ENCODE data around the gene XNDC1N.

DNA sequence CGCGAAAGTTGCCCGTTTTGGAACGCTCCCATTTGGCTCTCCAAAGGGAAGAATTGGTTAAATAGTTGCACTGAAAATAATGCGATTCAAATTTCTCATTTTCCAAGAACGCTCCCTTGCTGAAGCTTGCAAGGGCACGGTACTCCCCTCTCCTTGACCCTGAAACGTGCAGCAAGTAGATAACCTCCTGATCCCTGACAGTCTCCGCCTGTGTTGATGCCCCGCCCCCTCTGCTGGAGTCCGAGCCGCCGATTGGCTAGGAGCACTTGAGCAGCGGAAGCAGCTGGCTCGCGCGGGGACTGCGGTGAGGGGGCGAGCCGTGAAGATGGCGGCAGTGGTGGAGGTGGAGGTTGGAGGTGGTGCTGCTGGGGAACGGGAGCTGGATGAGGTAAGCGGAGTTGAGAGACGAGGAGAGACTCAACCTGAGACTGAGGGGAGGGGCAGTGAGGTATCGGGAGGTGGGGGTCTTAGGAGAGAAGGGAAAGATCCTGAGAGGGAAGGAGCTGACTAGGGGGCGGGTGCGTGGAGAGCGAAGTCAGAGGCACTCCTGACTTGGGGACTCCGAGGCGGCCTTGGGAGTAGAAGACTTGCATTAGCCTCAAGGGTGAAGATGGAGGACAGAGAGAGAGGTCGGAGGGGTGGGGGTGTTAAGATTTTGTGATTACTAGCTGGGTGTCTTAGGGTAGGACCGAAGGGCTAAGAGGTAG, 496 bp upstream of the XNDC1N start, which contains the start of gene RNF121:
- TF ChIP-seq POLR2A (IDR thresholded peaks at IDR 0.05; ENCODE audit: low read length): peak; percentile 90
- 0 out of 2 replicates have a peak, but pooled peaks have one; percentile 34 for TF ChIP-seq MAZ (IDR thresholded peaks at IDR 0.05; ENCODE audit: borderline replicate concordance, low read depth, low read length)
- no peak for TF ChIP-seq CEBPB (IDR thresholded peaks at IDR 0.05)
- TF ChIP-seq, protein P1, sequence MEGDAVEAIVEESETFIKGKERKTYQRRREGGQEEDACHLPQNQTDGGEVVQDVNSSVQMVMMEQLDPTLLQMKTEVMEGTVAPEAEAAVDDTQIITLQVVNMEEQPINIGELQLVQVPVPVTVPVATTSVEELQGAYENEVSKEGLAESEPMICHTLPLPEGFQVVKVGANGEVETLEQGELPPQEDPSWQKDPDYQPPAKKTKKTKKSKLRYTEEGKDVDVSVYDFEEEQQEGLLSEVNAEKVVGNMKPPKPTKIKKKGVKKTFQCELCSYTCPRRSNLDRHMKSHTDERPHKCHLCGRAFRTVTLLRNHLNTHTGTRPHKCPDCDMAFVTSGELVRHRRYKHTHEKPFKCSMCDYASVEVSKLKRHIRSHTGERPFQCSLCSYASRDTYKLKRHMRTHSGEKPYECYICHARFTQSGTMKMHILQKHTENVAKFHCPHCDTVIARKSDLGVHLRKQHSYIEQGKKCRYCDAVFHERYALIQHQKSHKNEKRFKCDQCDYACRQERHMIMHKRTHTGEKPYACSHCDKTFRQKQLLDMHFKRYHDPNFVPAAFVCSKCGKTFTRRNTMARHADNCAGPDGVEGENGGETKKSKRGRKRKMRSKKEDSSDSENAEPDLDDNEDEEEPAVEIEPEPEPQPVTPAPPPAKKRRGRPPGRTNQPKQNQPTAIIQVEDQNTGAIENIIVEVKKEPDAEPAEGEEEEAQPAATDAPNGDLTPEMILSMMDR (IDR thresholded peaks at IDR 0.05): no peak

All from A549 (cell line).